Measurements from ENCODE around the gene ATP13A4.

The ATP13A4 gene

DNA sequence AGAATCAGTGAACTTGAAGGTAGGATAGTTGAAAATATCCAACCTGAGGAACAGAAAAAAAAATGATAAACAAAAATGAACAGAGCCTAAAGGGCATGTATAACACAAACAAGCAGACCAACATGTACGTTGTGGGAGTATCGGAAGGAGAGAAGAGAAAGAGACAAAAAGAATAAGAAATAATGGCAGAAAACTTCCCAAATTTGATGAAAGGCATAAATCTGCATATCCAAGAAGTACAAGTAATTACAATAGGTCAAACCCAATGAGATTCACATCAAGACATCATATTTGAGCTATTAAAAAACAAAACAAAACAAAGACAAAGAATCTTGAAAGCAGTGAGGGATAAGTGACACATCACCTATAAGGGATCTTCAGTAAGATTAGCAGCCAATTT lies 138.1 kb downstream of the ATP13A4 start:
- Histone ChIP-seq H3K27ac (replicated peaks) (no peak overlapping the region), H3K27me3 (ENCODE audit: insufficient read depth, poor library complexity, severe bottlenecking) (no peaks in the 10 kb centered on the region), H3K4me3 (replicated peaks; ENCODE audit: insufficient read depth, low read length) (no peak overlapping the region)
- no peak for TF ChIP-seq SPI1 (IDR thresholded peaks at IDR 0.05; ENCODE audit: borderline replicate concordance, low read depth)
- TF ChIP-seq POLR2AphosphoS5 (IDR thresholded peaks at IDR 0.05; ENCODE audit: low read depth): no peak
- TF ChIP-seq, protein P1, sequence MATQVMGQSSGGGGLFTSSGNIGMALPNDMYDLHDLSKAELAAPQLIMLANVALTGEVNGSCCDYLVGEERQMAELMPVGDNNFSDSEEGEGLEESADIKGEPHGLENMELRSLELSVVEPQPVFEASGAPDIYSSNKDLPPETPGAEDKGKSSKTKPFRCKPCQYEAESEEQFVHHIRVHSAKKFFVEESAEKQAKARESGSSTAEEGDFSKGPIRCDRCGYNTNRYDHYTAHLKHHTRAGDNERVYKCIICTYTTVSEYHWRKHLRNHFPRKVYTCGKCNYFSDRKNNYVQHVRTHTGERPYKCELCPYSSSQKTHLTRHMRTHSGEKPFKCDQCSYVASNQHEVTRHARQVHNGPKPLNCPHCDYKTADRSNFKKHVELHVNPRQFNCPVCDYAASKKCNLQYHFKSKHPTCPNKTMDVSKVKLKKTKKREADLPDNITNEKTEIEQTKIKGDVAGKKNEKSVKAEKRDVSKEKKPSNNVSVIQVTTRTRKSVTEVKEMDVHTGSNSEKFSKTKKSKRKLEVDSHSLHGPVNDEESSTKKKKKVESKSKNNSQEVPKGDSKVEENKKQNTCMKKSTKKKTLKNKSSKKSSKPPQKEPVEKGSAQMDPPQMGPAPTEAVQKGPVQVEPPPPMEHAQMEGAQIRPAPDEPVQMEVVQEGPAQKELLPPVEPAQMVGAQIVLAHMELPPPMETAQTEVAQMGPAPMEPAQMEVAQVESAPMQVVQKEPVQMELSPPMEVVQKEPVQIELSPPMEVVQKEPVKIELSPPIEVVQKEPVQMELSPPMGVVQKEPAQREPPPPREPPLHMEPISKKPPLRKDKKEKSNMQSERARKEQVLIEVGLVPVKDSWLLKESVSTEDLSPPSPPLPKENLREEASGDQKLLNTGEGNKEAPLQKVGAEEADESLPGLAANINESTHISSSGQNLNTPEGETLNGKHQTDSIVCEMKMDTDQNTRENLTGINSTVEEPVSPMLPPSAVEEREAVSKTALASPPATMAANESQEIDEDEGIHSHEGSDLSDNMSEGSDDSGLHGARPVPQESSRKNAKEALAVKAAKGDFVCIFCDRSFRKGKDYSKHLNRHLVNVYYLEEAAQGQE (IDR thresholded peaks at IDR 0.05; ENCODE audit: insufficient replicate concordance, low read depth): no peak
- TF ChIP-seq, protein P2, sequence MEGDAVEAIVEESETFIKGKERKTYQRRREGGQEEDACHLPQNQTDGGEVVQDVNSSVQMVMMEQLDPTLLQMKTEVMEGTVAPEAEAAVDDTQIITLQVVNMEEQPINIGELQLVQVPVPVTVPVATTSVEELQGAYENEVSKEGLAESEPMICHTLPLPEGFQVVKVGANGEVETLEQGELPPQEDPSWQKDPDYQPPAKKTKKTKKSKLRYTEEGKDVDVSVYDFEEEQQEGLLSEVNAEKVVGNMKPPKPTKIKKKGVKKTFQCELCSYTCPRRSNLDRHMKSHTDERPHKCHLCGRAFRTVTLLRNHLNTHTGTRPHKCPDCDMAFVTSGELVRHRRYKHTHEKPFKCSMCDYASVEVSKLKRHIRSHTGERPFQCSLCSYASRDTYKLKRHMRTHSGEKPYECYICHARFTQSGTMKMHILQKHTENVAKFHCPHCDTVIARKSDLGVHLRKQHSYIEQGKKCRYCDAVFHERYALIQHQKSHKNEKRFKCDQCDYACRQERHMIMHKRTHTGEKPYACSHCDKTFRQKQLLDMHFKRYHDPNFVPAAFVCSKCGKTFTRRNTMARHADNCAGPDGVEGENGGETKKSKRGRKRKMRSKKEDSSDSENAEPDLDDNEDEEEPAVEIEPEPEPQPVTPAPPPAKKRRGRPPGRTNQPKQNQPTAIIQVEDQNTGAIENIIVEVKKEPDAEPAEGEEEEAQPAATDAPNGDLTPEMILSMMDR (IDR thresholded peaks at IDR 0.05; ENCODE audit: insufficient read depth, low read length): no peak
- no peak for TF ChIP-seq GABPA (IDR thresholded peaks at IDR 0.05; ENCODE audit: low read depth)
- no peak for DNase-seq (ENCODE audit: low read depth in 1 of 2, low spot score in 1 of 2)

DNA sequence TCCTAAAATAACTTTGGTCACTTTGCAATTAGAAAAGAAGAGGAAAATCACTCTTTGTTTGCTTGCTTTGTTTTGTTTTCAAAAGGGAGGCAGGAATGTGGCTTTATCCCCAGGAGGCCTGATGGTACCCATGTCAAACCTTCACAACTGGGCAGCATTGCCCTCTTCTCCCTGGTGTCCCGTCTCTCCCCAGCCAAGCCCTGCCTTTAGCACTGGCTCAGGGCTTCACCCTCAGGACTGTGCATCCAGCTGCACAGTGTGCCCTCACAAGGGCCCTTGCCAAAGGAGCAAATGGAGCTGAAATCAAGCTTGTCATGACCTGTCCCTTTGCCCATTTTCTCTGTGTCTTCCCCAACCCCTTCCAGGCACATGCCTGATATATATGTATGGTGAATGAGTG lies 147.0 kb downstream of the ATP13A4 start:
- no peak overlapping the region for H3K27ac ChIP-seq (replicated peaks)
- DNase-seq (ENCODE audit: low read depth in 1 of 2, low spot score in 1 of 2): no peak
- TF ChIP-seq SPI1 (IDR thresholded peaks at IDR 0.05; ENCODE audit: borderline replicate concordance, low read depth) (no peak), GABPA (IDR thresholded peaks at IDR 0.05; ENCODE audit: low read depth) (no peak), POLR2AphosphoS5 (IDR thresholded peaks at IDR 0.05; ENCODE audit: low read depth) (no peak)
- TF ChIP-seq, protein P2 (IDR thresholded peaks at IDR 0.05; ENCODE audit: insufficient read depth, low read length): no peak
- TF ChIP-seq, protein P1 (IDR thresholded peaks at IDR 0.05; ENCODE audit: insufficient replicate concordance, low read depth): no peak
- H3K4me3 ChIP-seq (replicated peaks; ENCODE audit: insufficient read depth, low read length): no peak overlapping the region
- H3K27me3 ChIP-seq (ENCODE audit: insufficient read depth, poor library complexity, severe bottlenecking): no peaks in the 10 kb centered on the region

DNA sequence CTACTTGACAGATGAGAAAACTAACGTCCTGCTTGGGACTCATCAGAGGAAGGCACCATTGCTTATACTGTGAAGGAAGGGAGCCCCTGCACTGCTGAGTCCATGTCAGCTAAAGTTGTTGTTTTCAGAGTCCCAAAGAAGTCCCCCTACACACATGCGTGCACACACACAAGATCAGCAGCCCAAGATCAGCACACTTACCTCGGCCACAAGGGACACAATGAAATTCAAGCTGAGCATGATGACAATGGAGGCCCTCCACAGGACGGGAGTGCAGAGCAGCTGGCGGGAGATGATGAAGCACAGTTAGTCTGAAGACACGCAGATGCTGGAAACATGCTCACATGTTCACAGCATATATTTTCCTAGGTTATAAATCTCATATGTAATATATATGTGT lies 147.6 kb downstream of the ATP13A4 start:
- H3K27ac ChIP-seq (replicated peaks): no peak overlapping the region
- TF ChIP-seq, protein P2 (IDR thresholded peaks at IDR 0.05; ENCODE audit: insufficient read depth, low read length): no peak
- TF ChIP-seq, protein P1 (IDR thresholded peaks at IDR 0.05; ENCODE audit: insufficient replicate concordance, low read depth): no peak
- TF ChIP-seq GABPA (IDR thresholded peaks at IDR 0.05; ENCODE audit: low read depth): no peak
- no peak for TF ChIP-seq POLR2AphosphoS5 (IDR thresholded peaks at IDR 0.05; ENCODE audit: low read depth)
- no peak for TF ChIP-seq SPI1 (IDR thresholded peaks at IDR 0.05; ENCODE audit: borderline replicate concordance, low read depth)
- no peak for DNase-seq (ENCODE audit: low read depth in 1 of 2, low spot score in 1 of 2)
- no peak overlapping the region for H3K4me3 ChIP-seq (replicated peaks; ENCODE audit: insufficient read depth, low read length)
- no peaks in the 10 kb centered on the region for H3K27me3 ChIP-seq (ENCODE audit: insufficient read depth, poor library complexity, severe bottlenecking)
